Measurements from ENCODE around the gene RGL1. TPM values are rescaled to one million over a fixed set of nuclear protein-coding genes. Genes with fewer than 3 reads are reported as not detected.

RGL1 gene
- total and polyA plus RNA-seq, 2 donors (not counting 1 experiment from before 2014, with no cell fraction given) = 16.2 to 21.4 TPM

DNA sequence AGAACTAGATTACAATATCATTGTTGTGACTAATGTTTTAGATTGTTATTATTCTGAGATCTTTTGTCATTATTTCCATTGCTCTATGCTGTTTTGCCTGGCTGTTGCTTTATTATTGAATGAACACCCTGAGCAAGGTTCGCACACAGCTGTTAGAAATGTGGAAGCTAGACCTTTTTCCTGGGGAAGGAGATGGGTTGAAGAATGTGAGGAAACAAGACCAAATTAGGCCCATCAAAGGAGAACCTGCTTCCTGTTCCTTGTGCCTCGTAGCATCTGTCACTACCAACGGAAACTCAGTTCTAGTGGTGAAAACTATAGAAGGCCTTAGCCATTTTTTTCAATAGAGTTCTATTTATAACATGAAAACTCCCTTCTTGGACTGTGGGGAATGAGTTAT, 68.7 kb downstream of the RGL1 start:
- no peaks in the 10 kb centered on the region for H3K36me3 ChIP-seq (ENCODE audit: control insufficient read depth, insufficient read depth, low read length)
- H3K9ac ChIP-seq (ENCODE audit: insufficient read depth, low read length) = no peak overlapping the region
- TF ChIP-seq, protein P1, sequence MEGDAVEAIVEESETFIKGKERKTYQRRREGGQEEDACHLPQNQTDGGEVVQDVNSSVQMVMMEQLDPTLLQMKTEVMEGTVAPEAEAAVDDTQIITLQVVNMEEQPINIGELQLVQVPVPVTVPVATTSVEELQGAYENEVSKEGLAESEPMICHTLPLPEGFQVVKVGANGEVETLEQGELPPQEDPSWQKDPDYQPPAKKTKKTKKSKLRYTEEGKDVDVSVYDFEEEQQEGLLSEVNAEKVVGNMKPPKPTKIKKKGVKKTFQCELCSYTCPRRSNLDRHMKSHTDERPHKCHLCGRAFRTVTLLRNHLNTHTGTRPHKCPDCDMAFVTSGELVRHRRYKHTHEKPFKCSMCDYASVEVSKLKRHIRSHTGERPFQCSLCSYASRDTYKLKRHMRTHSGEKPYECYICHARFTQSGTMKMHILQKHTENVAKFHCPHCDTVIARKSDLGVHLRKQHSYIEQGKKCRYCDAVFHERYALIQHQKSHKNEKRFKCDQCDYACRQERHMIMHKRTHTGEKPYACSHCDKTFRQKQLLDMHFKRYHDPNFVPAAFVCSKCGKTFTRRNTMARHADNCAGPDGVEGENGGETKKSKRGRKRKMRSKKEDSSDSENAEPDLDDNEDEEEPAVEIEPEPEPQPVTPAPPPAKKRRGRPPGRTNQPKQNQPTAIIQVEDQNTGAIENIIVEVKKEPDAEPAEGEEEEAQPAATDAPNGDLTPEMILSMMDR (conservative IDR thresholded peaks at IDR 0.05 in 1 of 2, IDR thresholded peaks at IDR 0.05 in 1 of 2; ENCODE audit: low read depth in 1 of 2, low read length in 2 of 2) = no peak
- no peak for TF ChIP-seq EZH2 (IDR thresholded peaks at IDR 0.05; ENCODE audit: low read length, missing control alignments)
- H3K27me3 ChIP-seq (ENCODE audit: control insufficient read depth, insufficient read depth, low read length) = no peaks in the 10 kb centered on the region
- no peak overlapping the region for H2AFZ ChIP-seq (ENCODE audit: low read length)
- H3K4me2 ChIP-seq (ENCODE audit: extremely low read depth, insufficient read depth, low read length) = no peak overlapping the region
- H3K9me3 ChIP-seq (ENCODE audit: control insufficient read depth, insufficient read depth, low read depth, low read length) = no peaks in the 10 kb centered on the region
- DNase-seq (ENCODE audit: low read depth in 2 of 2) = no peak
- H3K4me1 ChIP-seq (ENCODE audit: control insufficient read depth, extremely low read depth, insufficient read depth, low read length) = peaks cover 19% of the 10 kb centered on the region
- no peak overlapping the region for H3K4me3 ChIP-seq (replicated peaks in 1 of 4; ENCODE audit: control extremely low read depth in 1 of 4, insufficient read depth in 1 of 4, low read depth in 3 of 4, low read length in 4 of 4)
- no peak overlapping the region for H3K27ac ChIP-seq (ENCODE audit: insufficient read depth, low read length)
- no peaks in the 10 kb centered on the region for H3K79me2 ChIP-seq (ENCODE audit: control insufficient read depth, insufficient read depth, low read length)
- H4K20me1 ChIP-seq (ENCODE audit: control insufficient read depth, extremely low read depth, insufficient read depth, low read length) = no peaks in the 10 kb centered on the region

DNA sequence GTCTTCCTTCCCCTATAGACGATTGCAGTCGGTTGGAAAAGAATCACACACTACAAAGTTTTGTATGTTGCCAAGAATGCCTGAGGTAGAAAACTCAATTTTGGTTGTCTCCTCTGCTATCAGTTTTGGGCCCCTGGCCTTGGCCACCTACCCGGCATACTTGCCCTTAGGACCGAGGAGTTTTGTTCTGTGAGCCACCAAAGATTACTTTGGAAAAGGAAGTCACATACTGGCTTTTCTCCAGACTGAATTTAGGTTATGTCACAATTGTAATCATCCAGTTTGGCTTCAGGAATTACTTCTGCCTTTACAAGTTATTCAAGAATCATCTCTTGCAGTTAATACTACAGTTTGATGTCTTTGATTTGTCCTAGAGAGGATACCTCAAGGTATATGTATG, 71.4 kb downstream of the RGL1 start:
- no peak for TF ChIP-seq EZH2 (IDR thresholded peaks at IDR 0.05; ENCODE audit: low read length, missing control alignments)
- TF ChIP-seq, protein P1 (conservative IDR thresholded peaks at IDR 0.05 in 1 of 2, IDR thresholded peaks at IDR 0.05 in 1 of 2; ENCODE audit: low read depth in 1 of 2, low read length in 2 of 2) = no peak
- Histone ChIP-seq H2AFZ (ENCODE audit: low read length) (no peak overlapping the region), H3K9me3 (ENCODE audit: control insufficient read depth, insufficient read depth, low read depth, low read length) (no peaks in the 10 kb centered on the region), H3K36me3 (ENCODE audit: control insufficient read depth, insufficient read depth, low read length) (no peaks in the 10 kb centered on the region), H3K4me1 (ENCODE audit: control insufficient read depth, extremely low read depth, insufficient read depth, low read length) (peaks cover 13% of the 10 kb centered on the region), H3K9ac (ENCODE audit: insufficient read depth, low read length) (no peak overlapping the region), H3K27me3 (ENCODE audit: control insufficient read depth, insufficient read depth, low read length) (no peaks in the 10 kb centered on the region), H3K4me3 (replicated peaks in 1 of 4; ENCODE audit: control extremely low read depth in 1 of 4, insufficient read depth in 1 of 4, low read depth in 3 of 4, low read length in 4 of 4) (no peak overlapping the region), H3K4me2 (ENCODE audit: extremely low read depth, insufficient read depth, low read length) (no peak overlapping the region), H3K27ac (ENCODE audit: insufficient read depth, low read length) (no peak overlapping the region), H3K79me2 (ENCODE audit: control insufficient read depth, insufficient read depth, low read length) (no peaks in the 10 kb centered on the region), H4K20me1 (ENCODE audit: control insufficient read depth, extremely low read depth, insufficient read depth, low read length) (no peaks in the 10 kb centered on the region)
- DNase-seq (ENCODE audit: low read depth in 2 of 2) = no peak

DNA sequence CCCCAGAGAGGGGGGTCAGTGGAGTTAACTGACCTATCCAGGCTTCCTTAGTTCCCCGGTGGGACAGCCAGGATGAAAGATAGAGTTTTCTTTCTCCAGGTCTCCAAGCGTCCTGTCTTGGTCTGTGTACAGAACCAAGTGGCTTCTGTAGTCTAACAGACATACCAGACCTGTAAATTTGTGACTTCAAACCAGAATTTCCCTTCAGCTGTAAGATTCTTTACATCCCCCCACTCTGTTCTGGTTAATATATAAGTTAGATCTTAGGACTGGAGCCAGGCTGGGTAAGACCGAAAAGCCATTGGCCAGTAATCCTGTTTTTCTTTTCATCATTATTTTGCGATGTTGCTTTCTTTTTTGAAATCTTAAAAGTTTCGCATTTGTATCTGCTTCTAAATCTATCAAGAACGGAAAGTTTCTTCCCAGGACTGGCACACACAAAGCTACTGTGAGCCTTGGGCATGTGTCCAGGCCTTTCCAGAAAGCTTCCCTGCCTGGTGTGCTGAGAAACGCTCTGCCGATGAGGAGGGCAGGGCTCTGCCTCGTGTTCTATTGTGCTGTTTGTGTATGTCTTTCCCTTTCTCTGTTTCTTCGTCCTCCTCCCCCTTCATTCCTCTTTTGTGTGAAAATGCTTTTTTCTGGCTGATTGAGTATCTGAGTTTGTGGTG, 72.3 kb downstream of the RGL1 start:
- Histone ChIP-seq H3K4me3 (replicated peaks in 1 of 4; ENCODE audit: control extremely low read depth in 1 of 4, insufficient read depth in 1 of 4, low read depth in 3 of 4, low read length in 4 of 4) (peak overlapping the region; percentile 0 to 39 (median 5)), H3K9me3 (ENCODE audit: control insufficient read depth, insufficient read depth, low read depth, low read length) (no peaks in the 10 kb centered on the region), H3K27me3 (ENCODE audit: control insufficient read depth, insufficient read depth, low read length) (no peaks in the 10 kb centered on the region), H4K20me1 (ENCODE audit: control insufficient read depth, extremely low read depth, insufficient read depth, low read length) (no peaks in the 10 kb centered on the region), H3K9ac (ENCODE audit: insufficient read depth, low read length) (no peak overlapping the region), H3K27ac (ENCODE audit: insufficient read depth, low read length) (peak overlapping the region; percentile 26), H2AFZ (ENCODE audit: low read length) (peak overlapping the region; percentile 0), H3K4me1 (ENCODE audit: control insufficient read depth, extremely low read depth, insufficient read depth, low read length) (peaks cover 20% of the 10 kb centered on the region), H3K36me3 (ENCODE audit: control insufficient read depth, insufficient read depth, low read length) (no peaks in the 10 kb centered on the region), H3K79me2 (ENCODE audit: control insufficient read depth, insufficient read depth, low read length) (no peaks in the 10 kb centered on the region), H3K4me2 (ENCODE audit: extremely low read depth, insufficient read depth, low read length) (peak overlapping the region; percentile 77)
- DNase-seq (ENCODE audit: low read depth in 2 of 2) = peak; percentile 63 to 66
- TF ChIP-seq EZH2 (IDR thresholded peaks at IDR 0.05; ENCODE audit: low read length, missing control alignments) = no peak
- TF ChIP-seq, protein P1 (conservative IDR thresholded peaks at IDR 0.05 in 1 of 2, IDR thresholded peaks at IDR 0.05 in 1 of 2; ENCODE audit: low read depth in 1 of 2, low read length in 2 of 2) = no peak
